H1 (cell line): ENCODE results near the gene MICU2. TPM values are rescaled to one million over a fixed set of nuclear protein-coding genes. Genes with fewer than 3 reads are reported as not detected.

Experiments
- CTCF ChIA-PET: fragments of 300-600 bp; sonication (Branson Sonifier 250); formaldehyde crosslinking; loops from one replicate; lab custom pipeline; 2021; ENCODE audit not compliant: partially characterized antibody; lab: Charles Lee
- POLR2A ChIA-PET: fragments of 300-600 bp; sonication (Branson Sonifier 250); formaldehyde crosslinking; loops from one replicate; lab custom pipeline; 2021; ENCODE audit warnings: inconsistent platforms; ENCODE audit not compliant: partially characterized antibody; lab: Charles Lee
- DNase-seq, 2 experiments: peaks; one replicate each; pipeline versions ENCODE4 v3.0.0 to v3.0.0-alpha.2; 2010 to 2022; ENCODE audit warnings: low spot score in 2 of 2, low read depth in 1 of 2, mixed read lengths in 1 of 2
- FAIRE-seq: peaks from 2 replicates; lab custom pipeline; 2011; peaks lifted over from hg19 to GRCh38; lab: Jason Lieb, UNC
- H2AFZ ChIP-seq: 2 replicates; pipeline ENCODE4 v1.8.1; 2012; ENCODE audit warnings: low read length, inconsistent platforms
- H2AK5ac ChIP-seq: 2 replicates; pipeline ENCODE4 v1.6.1; 2013; ENCODE audit warnings: low read depth, low read length
- H2BK120ac ChIP-seq: replicated peaks from 2 replicates; pipeline ENCODE3; 2013; ENCODE audit warnings: low read depth, low read length, inconsistent platforms
- H2BK12ac ChIP-seq: 2 replicates; pipeline ENCODE4 v1.6.1; 2013; ENCODE audit warnings: low read depth, low read length
- H2BK15ac ChIP-seq: 2 replicates; pipeline ENCODE4 v1.6.1; 2013; ENCODE audit warnings: low read length
- H2BK20ac ChIP-seq: 2 replicates; pipeline ENCODE4 v1.6.1; 2013; ENCODE audit warnings: low read length
- H2BK5ac ChIP-seq: 2 replicates; pipeline ENCODE4 v1.6.1; 2013; ENCODE audit warnings: low read depth, low read length
- H3K14ac ChIP-seq: 2 replicates; pipeline ENCODE4 v1.6.1; 2013; ENCODE audit warnings: inconsistent platforms; ENCODE audit not compliant: insufficient read length
- H3K18ac ChIP-seq: 2 replicates; pipeline ENCODE4 v1.6.1; 2013; ENCODE audit warnings: low read length; ENCODE audit errors: extremely low read depth
- H3K23ac ChIP-seq: 2 replicates; pipeline ENCODE4 v1.6.1; 2013; ENCODE audit warnings: inconsistent platforms; ENCODE audit not compliant: insufficient read length
- H3K23me2 ChIP-seq: 2 replicates; pipeline ENCODE4 v1.6.1; 2013; ENCODE audit warnings: low read depth, low read length
- H3K27ac ChIP-seq: 2 replicates; pipeline ENCODE4 v1.6.1; 2011; ENCODE audit warnings: low read depth, low read length, inconsistent platforms
- H3K27me3 ChIP-seq, 4 experiments: replicated peaks in 1 of 4; 1 replicate in 1 of 4; 2 replicates in 3 of 4; pipeline versions ENCODE4 v1.6.1 to v1.8.1; 2011 to 2013; ENCODE audit warnings: low read length in 3 of 4, mild to moderate bottlenecking in 3 of 4, inconsistent platforms in 2 of 4, mixed read lengths in 2 of 4, moderate library complexity in 1 of 4; ENCODE audit not compliant: control insufficient read depth in 3 of 4, insufficient read depth in 3 of 4; ENCODE audit errors: extremely low read depth in 1 of 4
- H3K36me3 ChIP-seq, 4 experiments: 2 replicates each; pipeline versions ENCODE4 v1.6.1 to v1.8.1; 2011 to 2013; ENCODE audit warnings: mild to moderate bottlenecking in 4 of 4, low read length in 3 of 4, moderate library complexity in 2 of 4, control low read depth in 1 of 4, inconsistent platforms in 1 of 4; ENCODE audit not compliant: insufficient read depth in 4 of 4, control insufficient read depth in 2 of 4
- H3K4ac ChIP-seq: replicated peaks from 2 replicates; pipeline ENCODE3; 2013; ENCODE audit warnings: low read length, low read depth, mixed read lengths, inconsistent platforms; ENCODE audit not compliant: insufficient read length
- H3K4me1 ChIP-seq, 4 experiments: replicated peaks in 1 of 4; 1 replicate in 1 of 4; 2 replicates in 3 of 4; pipeline versions ENCODE4 v1.6.1 to v1.8.1; 2011 to 2013; ENCODE audit warnings: low read length in 3 of 4, inconsistent platforms in 2 of 4, mixed read lengths in 1 of 4; ENCODE audit not compliant: insufficient read depth in 4 of 4, control insufficient read depth in 3 of 4
- H3K4me2 ChIP-seq, 2 experiments: 2 replicates each; pipeline versions ENCODE4 v1.6.1 to v1.8.1; 2011 to 2013; ENCODE audit warnings: low read depth in 2 of 2, low read length in 2 of 2, control low read depth in 1 of 2, inconsistent platforms in 1 of 2, mild to moderate bottlenecking in 1 of 2; ENCODE audit not compliant: insufficient read depth in 1 of 2
- H3K4me3 ChIP-seq, 4 experiments: fragments of 200-600, 300-600 bp in 1 of 4; sonication (generic), shearing (Covaris generic), sonication (Bioruptor Twin) in 1 of 4; 2 replicates each; pipeline versions ENCODE4 v1.5.1 to v1.8.1; 2011 to 2016; ENCODE audit warnings: low read length in 4 of 4, low read depth in 3 of 4, control low read depth in 2 of 4, inconsistent platforms in 2 of 4, mild to moderate bottlenecking in 2 of 4, mixed read lengths in 1 of 4, moderate library complexity in 1 of 4; ENCODE audit not compliant: insufficient read depth in 2 of 4; ENCODE audit errors: extremely low read depth in 1 of 4
- H3K56ac ChIP-seq: replicated peaks from 2 replicates; pipeline ENCODE3; 2013; ENCODE audit warnings: low read depth, mild to moderate bottlenecking, mixed read lengths, low read length, inconsistent platforms; ENCODE audit not compliant: insufficient read length
- H3K79me1 ChIP-seq: 2 replicates; pipeline ENCODE4 v1.6.1; 2013; ENCODE audit warnings: low read depth, low read length, control low read depth
- H3K79me2 ChIP-seq, 2 experiments: 2 replicates each; pipeline versions ENCODE4 v1.6.1 to v1.8.1; 2012 to 2013; ENCODE audit warnings: low read length in 2 of 2, mild to moderate bottlenecking in 2 of 2, inconsistent platforms in 1 of 2; ENCODE audit not compliant: insufficient read depth in 2 of 2, control insufficient read depth in 1 of 2
- H3K9ac ChIP-seq, 4 experiments: replicated peaks in 1 of 4; 1 replicate in 1 of 4; 2 replicates in 3 of 4; pipeline versions ENCODE4 v1.6.1 to v1.8.1; 2011 to 2013; ENCODE audit warnings: low read depth in 3 of 4, low read length in 3 of 4, control low read depth in 2 of 4, mild to moderate bottlenecking in 2 of 4, moderate library complexity in 2 of 4, inconsistent platforms in 1 of 4; ENCODE audit errors: extremely low read depth in 1 of 4
- H3K9me3 ChIP-seq, 2 experiments: 2 replicates each; pipeline versions ENCODE4 v1.6.1 to v1.8.1; 2012 to 2013; ENCODE audit warnings: mild to moderate bottlenecking in 2 of 2, moderate library complexity in 2 of 2, control low read depth in 1 of 2, inconsistent platforms in 1 of 2, low read depth in 1 of 2, low read length in 1 of 2, mixed read lengths in 1 of 2; ENCODE audit not compliant: insufficient read depth in 2 of 2
- H4K20me1 ChIP-seq, 2 experiments: replicated peaks in 1 of 2; 2 replicates each; pipeline versions ENCODE3 to v1.8.1; 2011 to 2013; ENCODE audit warnings: inconsistent platforms in 2 of 2, low read length in 2 of 2, mild to moderate bottlenecking in 1 of 2; ENCODE audit not compliant: insufficient read depth in 2 of 2, control insufficient read depth in 1 of 2
- H4K5ac ChIP-seq: 2 replicates; pipeline ENCODE4 v1.6.1; 2013; ENCODE audit warnings: low read length, low read depth, mixed read lengths, inconsistent platforms; ENCODE audit not compliant: insufficient read length
- H4K8ac ChIP-seq: 2 replicates; pipeline ENCODE4 v1.8.0; 2013; ENCODE audit warnings: mild to moderate bottlenecking, moderate library complexity, low read length, inconsistent platforms; ENCODE audit not compliant: insufficient read depth; ENCODE audit errors: extremely low read depth
- H4K91ac ChIP-seq: replicated peaks from 2 replicates; pipeline ENCODE3; 2013; ENCODE audit warnings: low read length, mixed read lengths, inconsistent platforms; ENCODE audit not compliant: insufficient read length
- POLR2A ChIP-seq, 2 experiments: IDR thresholded peaks; 1 replicate in 1 of 2; 2 replicates in 1 of 2; pipeline ENCODE4 v1.6.1; 2011; ENCODE audit warnings: low read depth in 2 of 2, low read length in 2 of 2, mild to moderate bottlenecking in 2 of 2; ENCODE audit errors: control extremely low read depth in 1 of 2
- POU5F1 ChIP-seq: IDR thresholded peaks from 2 replicates; pipeline ENCODE4 v1.6.1; 2011; ENCODE audit warnings: low read depth, mild to moderate bottlenecking, low read length, moderate library complexity
- TBP ChIP-seq: IDR thresholded peaks from 2 replicates; pipeline ENCODE4 v1.6.1; 2011; ENCODE audit warnings: low read depth, low read length, improper control_type of control experiment
- WGBS, 2 experiments: shearing (Covaris generic) in 1 of 2; methylation state at CpG; one replicate each; pipeline versions ENCODE4 v1.1.6 to v1.1.7; 2013 to 2015; ENCODE audit warnings: low lambda C conversion rate in 2 of 2, mixed read lengths in 2 of 2, inconsistent platforms in 1 of 2, low coverage in 1 of 2, missing lambda C conversion rate in 1 of 2; ENCODE audit not compliant: insufficient replicate concordance in 2 of 2, insufficient coverage in 1 of 2, insufficient read length in 1 of 2; ENCODE audit errors: extremely low coverage in 1 of 2, missing lambda C conversion rate in 1 of 2; 5-methylcytosine and 5-hydroxymethylcytosine counted together
- polyA plus RNA-seq, 7 experiments: library from polyadenylated mRNA; depleted of rRNA in 3 of 7; stranded (reverse) in 5 of 7; unstranded in 2 of 7; fragments of >200 nt in 5 of 7; fragments of 200-250 nt in 2 of 7; gene quantifications; 1 replicate in 5 of 7; 2 replicates in 1 of 7; 4 replicates in 1 of 7; pipeline versions ENCODE4 v1.2.1 to v1.2.3, GENCODE V29; 2011 to 2013; ENCODE audit warnings: missing spikeins in 2 of 7, mixed read lengths in 2 of 7
- total RNA-seq: library from RNA; stranded (reverse); fragmentation: NEBNext Ultra II Directional; extraction: Animal tissue kit (Norgen Biotek cat#: 25700); gene quantifications from 2 replicates; pipeline ENCODE4 v1.2.1, GENCODE V29; 2021

MICU2 gene
- total and polyA plus RNA-seq, 2 of the 8 experiments (the other 6 are each of a cell fraction or from before 2014, with no cell fraction given) = 34.6 to 36.5 TPM

GRCh38 chr13:21481359-21481758, 122.6 kb downstream of the MICU2 start:
- Histone ChIP-seq H3K23me2 (no peaks in the 10 kb centered on the region), H3K27ac (no peak overlapping the region), H3K56ac (no peak overlapping the region), H3K9me3 (no peaks in the 10 kb centered on the region), H3K14ac (no peak overlapping the region), H3K27me3 (no peaks in the 10 kb centered on the region), H4K91ac (no peak overlapping the region), H3K23ac (no peak overlapping the region), H3K4ac (no peak overlapping the region), H3K4me2 (no peak overlapping the region), H3K4me3 (no peak overlapping the region), H4K5ac (no peak overlapping the region), H3K36me3 (no peaks in the 10 kb centered on the region), H2AFZ (no peak overlapping the region), H4K8ac (no peak overlapping the region), H3K9ac (no peak overlapping the region), H2BK12ac (no peak overlapping the region), H4K20me1 (no peaks in the 10 kb centered on the region), H2BK15ac (no peak overlapping the region), H2AK5ac (no peak overlapping the region), H2BK20ac (no peak overlapping the region), H3K79me2 (no peaks in the 10 kb centered on the region), H3K79me1 (no peaks in the 10 kb centered on the region), H3K18ac (no peak overlapping the region), H2BK5ac (no peak overlapping the region), H2BK120ac (no peak overlapping the region), H3K4me1 (0 out of 7 replicates have a peak, but pooled peaks cover 0 to 2% (median 0%) of the 10 kb centered on the region in 4 experiments)
- FAIRE-seq (no peak), DNase-seq (no peak)
- ChIA-PET CTCF (interaction anchor here (0.9 to 5.7 kb wide), 2 partner anchors 184 to 239 kb away, joined by 3 to 74 read pairs; no protein-coding TSS in a partner anchor), POLR2A (no interaction called here)
- 90% methylated on average over 6 of the region's 6 CpGs; no CpG with 5 or more reads in 1 of the 2 experiments for WGBS, 2 experiments
- TF ChIP-seq TBP (no peak), POLR2A (IDR thresholded peaks at IDR 0.05; ENCODE audit: control extremely low read depth in 1 of 2, low read depth in 2 of 2, low read length in 2 of 2) (no peak), POU5F1 (no peak)
